HEK293 (cell line): ENCODE results near the gene PWWP2B.
A peak's percentile ranks its signal among the peaks of the same experiment; 100 is the strongest.

Source experiments
- CTCF ChIA-PET: fragments of 350-600 bp; formaldehyde crosslinking; extraction: SDS; loops from one replicate; lab custom pipeline; 2021; ENCODE audit warnings: antibody characterized with exemption; lab: Yijun Ruan, JAX
- POLR2A ChIA-PET: fragments of 300-600 bp; formaldehyde crosslinking; extraction: SDS; loops from one replicate; lab custom pipeline; 2020; ENCODE audit warnings: antibody characterized with exemption, inconsistent platforms; lab: Yijun Ruan, JAX
- H3K27ac ChIP-seq: fragments of 200-500 bp; sonication (Bioruptor generic); 2 replicates; pipeline ENCODE4 v1.5.1; 2014; ENCODE audit warnings: low read depth, low read length, control low read depth, inconsistent platforms; ENCODE audit errors: extremely low read depth
- H3K36me3 ChIP-seq, 2 experiments: fragments of 200-500 bp in 1 of 2; sonication (Bioruptor generic) in 1 of 2; 1 replicate in 1 of 2; 2 replicates in 1 of 2; pipeline ENCODE4 v1.5.1; 2014 to 2017; ENCODE audit warnings: inconsistent platforms in 2 of 2, low read length in 2 of 2; ENCODE audit not compliant: control insufficient read depth in 2 of 2, insufficient read depth in 1 of 2
- H3K4me1 ChIP-seq: fragments of 200-500 bp; sonication (Bioruptor generic); 2 replicates; pipeline ENCODE4 v1.5.1; 2014; ENCODE audit warnings: mild to moderate bottlenecking, low read length, inconsistent platforms; ENCODE audit not compliant: control insufficient read depth, insufficient read depth
- H3K4me3 ChIP-seq: 2 replicates; pipeline ENCODE4 v1.5.1; 2011; ENCODE audit warnings: low read depth, mild to moderate bottlenecking, control low read depth, low read length, moderate library complexity
- H3K9me3 ChIP-seq: fragments of 200-500 bp; sonication (Bioruptor generic); 2 replicates; pipeline ENCODE4 v1.5.1; 2014; ENCODE audit warnings: low read depth, low read length, inconsistent platforms; ENCODE audit not compliant: control insufficient read depth, insufficient read depth
- GLIS2 ChIP-seq: fragments of 450-650 bp; formaldehyde crosslinking; IDR thresholded peaks from 2 replicates; pipeline ENCODE4 v1.5.1; 2016; ENCODE audit warnings: missing biosample characterization, missing genetic modification characterization
- SCRT1 ChIP-seq: fragments of 450-650 bp; formaldehyde crosslinking; IDR thresholded peaks from 2 replicates; pipeline ENCODE4 v1.5.1; 2016; ENCODE audit warnings: missing biosample characterization, missing genetic modification characterization, borderline replicate concordance
- SP3 ChIP-seq: fragments of 450-650 bp; formaldehyde crosslinking; IDR thresholded peaks from 2 replicates; pipeline ENCODE4 v1.5.1; 2016; ENCODE audit warnings: missing biosample characterization, missing genetic modification characterization
- ZBTB17 ChIP-seq: fragments of 450-650 bp; formaldehyde crosslinking; IDR thresholded peaks from 2 replicates; pipeline ENCODE4 v1.5.1; 2016; ENCODE audit warnings: missing biosample characterization, missing genetic modification characterization
- ZBTB49 ChIP-seq: fragments of 450-650 bp; formaldehyde crosslinking; IDR thresholded peaks from 2 replicates; pipeline ENCODE4 v1.5.1; 2016; ENCODE audit warnings: missing biosample characterization, missing genetic modification characterization, low read depth
- ZEB2 ChIP-seq: fragments of 450-650 bp; formaldehyde crosslinking; IDR thresholded peaks from 2 replicates; pipeline ENCODE4 v1.5.1; 2016; ENCODE audit warnings: missing biosample characterization, missing genetic modification characterization
- ZIC2 ChIP-seq: fragments of 450-650 bp; formaldehyde crosslinking; IDR thresholded peaks from 2 replicates; pipeline ENCODE4 v1.5.1; 2016; ENCODE audit warnings: missing biosample characterization, missing genetic modification characterization
- ZNF140 ChIP-seq: fragments of 450-650 bp; formaldehyde crosslinking; IDR thresholded peaks from 2 replicates; pipeline ENCODE4 v1.5.1; 2016; ENCODE audit warnings: missing biosample characterization, missing genetic modification characterization
- ZNF169 ChIP-seq: fragments of 450-650 bp; formaldehyde crosslinking; IDR thresholded peaks from 2 replicates; pipeline ENCODE4 v1.5.1; 2016; ENCODE audit warnings: missing biosample characterization, missing genetic modification characterization
- ZNF214 ChIP-seq: fragments of 450-650 bp; formaldehyde crosslinking; IDR thresholded peaks from 2 replicates; pipeline ENCODE4 v1.5.1; 2017; ENCODE audit warnings: missing biosample characterization, mild to moderate bottlenecking, missing genetic modification characterization, borderline replicate concordance
- ZNF23 ChIP-seq: fragments of 450-650 bp; formaldehyde crosslinking; IDR thresholded peaks from 2 replicates; pipeline ENCODE4 v1.5.1; 2016; ENCODE audit warnings: missing biosample characterization, missing genetic modification characterization, borderline replicate concordance
- ZNF280D ChIP-seq: fragments of 450-650 bp; formaldehyde crosslinking; IDR thresholded peaks from 2 replicates; pipeline ENCODE4 v1.5.1; 2016; ENCODE audit warnings: missing biosample characterization, missing genetic modification characterization
- ZNF292 ChIP-seq: fragments of 450-650 bp; formaldehyde crosslinking; IDR thresholded peaks from 2 replicates; pipeline ENCODE4 v1.5.1; 2016; ENCODE audit warnings: low read depth, missing biosample characterization, missing genetic modification characterization, borderline replicate concordance
- ZNF600 ChIP-seq: fragments of 450-650 bp; formaldehyde crosslinking; IDR thresholded peaks from 2 replicates; pipeline ENCODE4 v1.5.1; 2016; ENCODE audit warnings: missing biosample characterization, missing genetic modification characterization
- ZNF654 ChIP-seq: fragments of 450-650 bp; formaldehyde crosslinking; IDR thresholded peaks from 2 replicates; pipeline ENCODE4 v1.5.1; 2016; ENCODE audit warnings: low read depth, missing biosample characterization, missing genetic modification characterization
- ZNF776 ChIP-seq: fragments of 450-650 bp; formaldehyde crosslinking; IDR thresholded peaks from 2 replicates; pipeline ENCODE4 v1.5.0; 2017; ENCODE audit warnings: missing biosample characterization, missing genetic modification characterization, borderline replicate concordance
- ZNF792 ChIP-seq: fragments of 450-650 bp; formaldehyde crosslinking; IDR thresholded peaks from 2 replicates; pipeline ENCODE4 v1.5.1; 2016; ENCODE audit warnings: missing biosample characterization, missing genetic modification characterization
- TF ChIP-seq, protein P1 (sequence below): fragments of 450-650 bp; formaldehyde crosslinking; conservative IDR thresholded peaks from 2 replicates; pipeline ENCODE4 v1.5.1; 2016; ENCODE audit warnings: low read depth, missing biosample characterization, missing genetic modification characterization
- TF ChIP-seq, protein P2 (sequence below): fragments of 450-650 bp; formaldehyde crosslinking; IDR thresholded peaks from 2 replicates; pipeline ENCODE4 v1.5.1; 2016; ENCODE audit warnings: missing biosample characterization, missing genetic modification characterization
- TF ChIP-seq, protein P3 (sequence below): IDR thresholded peaks from 2 replicates; pipeline ENCODE4 v1.6.1; 2011; ENCODE audit warnings: mild to moderate bottlenecking, low read depth, low read length, borderline replicate concordance

Gene PWWP2B

DNA sequence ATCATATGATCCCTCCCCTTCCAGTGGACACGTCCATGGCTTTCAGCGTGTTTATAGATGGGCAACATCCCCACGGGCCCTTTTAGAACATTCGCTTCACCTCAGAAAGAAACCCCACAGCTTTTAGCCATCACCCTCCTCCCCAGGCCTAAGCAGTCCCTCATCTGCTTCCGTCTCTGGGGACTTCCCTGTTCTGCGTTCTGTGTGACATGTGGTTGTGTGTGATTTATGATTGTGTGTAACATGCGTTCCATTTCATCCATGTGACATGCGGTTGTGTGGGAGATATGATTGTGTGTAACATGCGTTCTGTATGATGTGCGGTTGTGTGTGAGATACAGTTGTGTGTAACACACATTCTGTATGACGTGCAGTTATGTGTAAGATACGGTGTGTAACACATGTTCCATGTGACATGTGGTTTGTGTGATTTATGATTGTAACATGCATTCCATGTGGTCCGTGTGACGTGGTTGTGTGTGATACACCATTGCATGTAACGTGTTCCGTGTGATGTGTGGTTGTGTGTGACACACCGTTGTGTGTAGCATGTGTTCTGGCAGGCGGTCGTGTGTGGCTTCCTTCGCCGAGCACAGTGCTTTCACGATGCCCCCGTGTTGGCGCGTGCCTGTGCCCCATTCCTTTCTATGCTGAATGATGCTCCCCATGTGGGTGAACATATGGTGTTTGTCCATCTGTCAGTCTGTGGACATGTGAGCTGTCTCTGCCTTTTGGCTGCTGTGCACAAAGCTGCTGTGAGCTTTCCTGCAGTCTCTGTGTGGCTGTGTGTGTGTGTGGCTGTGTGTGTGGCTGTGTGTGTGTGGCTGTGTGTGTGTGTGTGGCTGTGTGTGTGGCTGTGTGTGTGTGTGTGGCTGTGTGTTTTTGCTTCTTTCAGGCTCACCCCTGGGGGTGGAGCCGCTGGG is 26.2 kb downstream of the PWWP2B start (continued):
- TF ChIP-seq ZNF280D (tag by site-specific recombination) (no peak), ZBTB17 (no peak), ZNF600 (tag by site-specific recombination) (no peak), ZEB2 (tag by site-specific recombination) (no peak)

GRCh38 chr10:132423966-132424861 is 27.2 kb downstream of the PWWP2B start:
- ChIA-PET CTCF (interaction anchor here (0.6 kb wide), 1 partner anchor 371 kb away, joined by 3 read pairs; no protein-coding TSS in a partner anchor), POLR2A (no interaction called here)
- no peaks in the 10 kb centered on the region; the same call in 1 of the 2 replicates for H3K4me1 ChIP-seq
- TF ChIP-seq, protein P1, sequence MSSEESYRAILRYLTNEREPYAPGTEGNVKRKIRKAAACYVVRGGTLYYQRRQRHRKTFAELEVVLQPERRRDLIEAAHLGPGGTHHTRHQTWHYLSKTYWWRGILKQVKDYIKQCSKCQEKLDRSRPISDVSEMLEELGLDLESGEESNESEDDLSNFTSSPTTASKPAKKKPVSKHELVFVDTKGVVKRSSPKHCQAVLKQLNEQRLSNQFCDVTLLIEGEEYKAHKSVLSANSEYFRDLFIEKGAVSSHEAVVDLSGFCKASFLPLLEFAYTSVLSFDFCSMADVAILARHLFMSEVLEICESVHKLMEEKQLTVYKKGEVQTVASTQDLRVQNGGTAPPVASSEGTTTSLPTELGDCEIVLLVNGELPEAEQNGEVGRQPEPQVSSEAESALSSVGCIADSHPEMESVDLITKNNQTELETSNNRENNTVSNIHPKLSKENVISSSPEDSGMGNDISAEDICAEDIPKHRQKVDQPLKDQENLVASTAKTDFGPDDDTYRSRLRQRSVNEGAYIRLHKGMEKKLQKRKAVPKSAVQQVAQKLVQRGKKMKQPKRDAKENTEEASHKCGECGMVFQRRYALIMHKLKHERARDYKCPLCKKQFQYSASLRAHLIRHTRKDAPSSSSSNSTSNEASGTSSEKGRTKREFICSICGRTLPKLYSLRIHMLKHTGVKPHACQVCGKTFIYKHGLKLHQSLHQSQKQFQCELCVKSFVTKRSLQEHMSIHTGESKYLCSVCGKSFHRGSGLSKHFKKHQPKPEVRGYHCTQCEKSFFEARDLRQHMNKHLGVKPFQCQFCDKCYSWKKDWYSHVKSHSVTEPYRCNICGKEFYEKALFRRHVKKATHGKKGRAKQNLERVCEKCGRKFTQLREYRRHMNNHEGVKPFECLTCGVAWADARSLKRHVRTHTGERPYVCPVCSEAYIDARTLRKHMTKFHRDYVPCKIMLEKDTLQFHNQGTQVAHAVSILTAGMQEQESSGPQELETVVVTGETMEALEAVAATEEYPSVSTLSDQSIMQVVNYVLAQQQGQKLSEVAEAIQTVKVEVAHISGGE (tag by site-specific recombination): no peak
- TF ChIP-seq, protein P2, sequence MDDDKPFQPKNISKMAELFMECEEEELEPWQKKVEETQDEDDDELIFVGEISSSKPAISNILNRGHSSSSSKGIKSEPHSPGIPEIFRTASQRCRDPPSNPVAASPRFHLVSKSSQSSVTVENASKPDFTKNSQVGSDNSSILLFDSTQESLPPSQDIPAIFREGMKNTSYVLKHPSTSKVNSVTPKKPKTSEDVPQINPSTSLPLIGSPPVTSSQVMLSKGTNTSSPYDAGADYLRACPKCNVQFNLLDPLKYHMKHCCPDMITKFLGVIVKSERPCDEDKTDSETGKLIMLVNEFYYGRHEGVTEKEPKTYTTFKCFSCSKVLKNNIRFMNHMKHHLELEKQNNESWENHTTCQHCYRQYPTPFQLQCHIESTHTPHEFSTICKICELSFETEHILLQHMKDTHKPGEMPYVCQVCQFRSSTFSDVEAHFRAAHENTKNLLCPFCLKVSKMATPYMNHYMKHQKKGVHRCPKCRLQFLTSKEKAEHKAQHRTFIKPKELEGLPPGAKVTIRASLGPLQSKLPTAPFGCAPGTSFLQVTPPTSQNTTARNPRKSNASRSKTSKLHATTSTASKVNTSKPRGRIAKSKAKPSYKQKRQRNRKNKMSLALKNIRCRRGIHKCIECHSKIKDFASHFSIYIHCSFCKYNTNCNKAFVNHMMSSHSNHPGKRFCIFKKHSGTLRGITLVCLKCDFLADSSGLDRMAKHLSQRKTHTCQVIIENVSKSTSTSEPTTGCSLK: no peak
- TF ChIP-seq ZNF214 (tag by site-specific recombination): no peak
- no peak for TF ChIP-seq SP3 (tag by site-specific recombination)
- no peak for TF ChIP-seq ZNF292 (tag by site-specific recombination)
- TF ChIP-seq ZNF23 (tag by site-specific recombination): no peak
- TF ChIP-seq ZNF654: no peak
- 0 out of 2 replicates have a peak, but pooled peaks have one; percentile 3 for TF ChIP-seq GLIS2 (tag by site-specific recombination)
- TF ChIP-seq ZNF776 (tag by site-specific recombination): no peak
- no peak for TF ChIP-seq ZNF169 (tag by site-specific recombination)
- TF ChIP-seq SCRT1: no peak
- TF ChIP-seq, protein P3, sequence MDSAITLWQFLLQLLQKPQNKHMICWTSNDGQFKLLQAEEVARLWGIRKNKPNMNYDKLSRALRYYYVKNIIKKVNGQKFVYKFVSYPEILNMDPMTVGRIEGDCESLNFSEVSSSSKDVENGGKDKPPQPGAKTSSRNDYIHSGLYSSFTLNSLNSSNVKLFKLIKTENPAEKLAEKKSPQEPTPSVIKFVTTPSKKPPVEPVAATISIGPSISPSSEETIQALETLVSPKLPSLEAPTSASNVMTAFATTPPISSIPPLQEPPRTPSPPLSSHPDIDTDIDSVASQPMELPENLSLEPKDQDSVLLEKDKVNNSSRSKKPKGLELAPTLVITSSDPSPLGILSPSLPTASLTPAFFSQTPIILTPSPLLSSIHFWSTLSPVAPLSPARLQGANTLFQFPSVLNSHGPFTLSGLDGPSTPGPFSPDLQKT: no peak
- TF ChIP-seq ZNF792 (tag by site-specific recombination): no peak
- TF ChIP-seq ZBTB49 (tag by site-specific recombination): no peak
- no peak for TF ChIP-seq ZNF140
- peak; percentile 49; the same call in 1 of the 2 replicates for TF ChIP-seq ZIC2 (tag by site-specific recombination)
- H3K36me3 ChIP-seq: peaks cover 0 to 9% of the 10 kb centered on the region in 2 experiments; a peak in 1 of 3 replicates
- no peak overlapping the region for H3K4me3 ChIP-seq
- no peak overlapping the region for H3K27ac ChIP-seq
- no peaks in the 10 kb centered on the region for H3K9me3 ChIP-seq
